Upper lobe of right lung (tissue), 1 donor: ENCODE results near the gene FGGY. TPM values are rescaled to one million over a fixed set of nuclear protein-coding genes. Genes with fewer than 3 reads are reported as not detected.
"Not testable (repeated sequence)": the region's sequence is repeated elsewhere in the genome, so short reads cannot be mapped to it uniquely, and the experiment has no call there.

Experiments used
- ATAC-seq: fragments of 200-7000 bp; cut with Tn5 transposase; one replicate; pipeline ENCODE4 v1.9.1; 2020; ENCODE audit warnings: mild to moderate bottlenecking, moderate library complexity
- DNase-seq: peaks from one replicate; pipeline ENCODE4 v3.0.0-alpha.2; 2020
- H3K27ac ChIP-seq: fragments of 200-600 bp; one replicate; pipeline ENCODE4 v1.8.0; 2022
- H3K27me3 ChIP-seq: fragments of 200-600 bp; one replicate; pipeline ENCODE4 v1.8.0; 2022; ENCODE audit warnings: mild to moderate bottlenecking
- H3K36me3 ChIP-seq: fragments of 200-600 bp; one replicate; pipeline ENCODE4 v1.8.0; 2022
- H3K4me1 ChIP-seq: fragments of 200-600 bp; one replicate; pipeline ENCODE4 v1.8.0; 2022
- H3K4me3 ChIP-seq: fragments of 200-600 bp; one replicate; pipeline ENCODE4 v1.8.0; 2022; ENCODE audit warnings: mild to moderate bottlenecking
- H3K9me3 ChIP-seq: fragments of 200-600 bp; one replicate; pipeline ENCODE4 v1.8.0; 2022
- intact Hi-C: fragments of 100-400 bp; cut with DNase I; formaldehyde crosslinking; loops from one replicate; pipeline ENCODE4 v1.11.0; 2022
- total RNA-seq: library from RNA; stranded (reverse); fragmentation: NEBNext Ultra II Directional; extraction: Animal tissue kit (Norgen Biotek cat#: 25700); gene quantifications from one replicate; pipeline ENCODE4 v1.2.1, GENCODE V29; 2021
- TF ChIP-seq, protein P1 (sequence below): fragments of 200-600 bp; IDR thresholded peaks from one replicate; pipeline ENCODE4 v1.8.0; 2022; ENCODE audit warnings: antibody characterized with exemption
- donor health status: DM: no; HTN: yes; CAD: no; lungs with severe emphysema.

FGGY gene
- total RNA-seq, 1 donor from 2014 or later, result 39.2 TPM

DNA sequence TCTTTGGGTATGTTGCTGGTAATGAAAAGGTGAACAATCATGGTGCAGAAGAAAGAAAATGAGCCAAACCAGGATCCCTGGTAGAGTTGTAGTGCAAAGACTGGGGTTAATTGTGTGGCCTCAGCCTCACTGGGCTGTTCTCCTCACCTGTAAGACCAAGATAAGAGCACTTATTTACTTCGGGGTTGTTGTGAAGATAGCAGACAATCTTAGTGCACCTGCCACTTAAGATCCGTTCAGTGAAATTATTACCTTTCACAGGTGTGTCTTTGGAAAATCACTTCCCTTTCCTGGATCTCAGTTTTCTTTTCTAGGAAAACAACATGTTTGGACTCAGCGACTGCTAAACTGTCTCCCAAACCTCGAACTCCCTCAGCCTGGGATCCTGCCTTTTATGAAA, 1.3 kb upstream of the FGGY start:
- no peak for ATAC-seq
- intact Hi-C loops, result no loop called here

DNA sequence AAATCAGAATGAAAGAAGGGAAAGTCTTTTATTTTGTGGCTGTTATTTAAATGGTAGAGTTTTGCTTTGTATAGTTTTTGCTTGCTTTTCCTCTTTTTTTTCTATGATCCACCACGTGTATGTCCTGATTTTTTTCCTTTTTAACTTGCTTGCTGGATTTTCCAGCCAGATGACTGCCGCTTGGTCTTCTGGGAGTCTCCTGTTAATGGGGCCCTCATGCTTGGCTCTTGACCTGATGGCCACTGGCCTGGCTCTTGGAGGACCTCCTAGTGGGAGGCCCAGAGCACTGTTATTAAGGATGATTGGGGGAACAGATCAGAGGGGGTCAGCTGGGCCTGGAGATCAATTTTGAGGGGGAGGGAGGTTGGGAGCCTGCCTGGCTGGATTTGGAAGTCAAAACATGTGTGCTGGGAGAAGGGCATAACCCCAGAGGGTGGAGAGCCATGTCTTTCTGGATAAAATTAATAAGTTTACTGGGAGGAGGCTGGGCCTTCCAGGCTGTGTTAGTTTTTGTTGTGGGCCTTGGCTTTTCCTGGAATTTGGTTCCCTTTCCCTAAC, 1.2 kb downstream of the FGGY start:
- TF ChIP-seq, protein P1, sequence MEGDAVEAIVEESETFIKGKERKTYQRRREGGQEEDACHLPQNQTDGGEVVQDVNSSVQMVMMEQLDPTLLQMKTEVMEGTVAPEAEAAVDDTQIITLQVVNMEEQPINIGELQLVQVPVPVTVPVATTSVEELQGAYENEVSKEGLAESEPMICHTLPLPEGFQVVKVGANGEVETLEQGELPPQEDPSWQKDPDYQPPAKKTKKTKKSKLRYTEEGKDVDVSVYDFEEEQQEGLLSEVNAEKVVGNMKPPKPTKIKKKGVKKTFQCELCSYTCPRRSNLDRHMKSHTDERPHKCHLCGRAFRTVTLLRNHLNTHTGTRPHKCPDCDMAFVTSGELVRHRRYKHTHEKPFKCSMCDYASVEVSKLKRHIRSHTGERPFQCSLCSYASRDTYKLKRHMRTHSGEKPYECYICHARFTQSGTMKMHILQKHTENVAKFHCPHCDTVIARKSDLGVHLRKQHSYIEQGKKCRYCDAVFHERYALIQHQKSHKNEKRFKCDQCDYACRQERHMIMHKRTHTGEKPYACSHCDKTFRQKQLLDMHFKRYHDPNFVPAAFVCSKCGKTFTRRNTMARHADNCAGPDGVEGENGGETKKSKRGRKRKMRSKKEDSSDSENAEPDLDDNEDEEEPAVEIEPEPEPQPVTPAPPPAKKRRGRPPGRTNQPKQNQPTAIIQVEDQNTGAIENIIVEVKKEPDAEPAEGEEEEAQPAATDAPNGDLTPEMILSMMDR, result no peak
- H3K27me3 ChIP-seq, result no peaks in the 10 kb centered on the region
- H3K36me3 ChIP-seq, result no peaks in the 10 kb centered on the region
- DNase-seq, result no peak
- peak overlapping the region; percentile 96 for H3K27ac ChIP-seq
- ATAC-seq, result no peak
- intact Hi-C loops, result no loop called here
- H3K4me1 ChIP-seq, result peaks cover 19% of the 10 kb centered on the region
- H3K9me3 ChIP-seq, result no peaks in the 10 kb centered on the region
- no peak overlapping the region for H3K4me3 ChIP-seq

More for the DNA sequence above, 1.3 kb upstream of the FGGY start:
- Histone ChIP-seq H3K9me3 (no peaks in the 10 kb centered on the region), H3K27me3 (no peaks in the 10 kb centered on the region), H3K36me3 (no peaks in the 10 kb centered on the region), H3K4me1 (peaks cover 34% of the 10 kb centered on the region), H3K4me3 (peak overlapping the region; percentile 54), H3K27ac (peak overlapping the region; percentile 96)
- no peak for DNase-seq
- TF ChIP-seq, protein P1, result no peak

DNA sequence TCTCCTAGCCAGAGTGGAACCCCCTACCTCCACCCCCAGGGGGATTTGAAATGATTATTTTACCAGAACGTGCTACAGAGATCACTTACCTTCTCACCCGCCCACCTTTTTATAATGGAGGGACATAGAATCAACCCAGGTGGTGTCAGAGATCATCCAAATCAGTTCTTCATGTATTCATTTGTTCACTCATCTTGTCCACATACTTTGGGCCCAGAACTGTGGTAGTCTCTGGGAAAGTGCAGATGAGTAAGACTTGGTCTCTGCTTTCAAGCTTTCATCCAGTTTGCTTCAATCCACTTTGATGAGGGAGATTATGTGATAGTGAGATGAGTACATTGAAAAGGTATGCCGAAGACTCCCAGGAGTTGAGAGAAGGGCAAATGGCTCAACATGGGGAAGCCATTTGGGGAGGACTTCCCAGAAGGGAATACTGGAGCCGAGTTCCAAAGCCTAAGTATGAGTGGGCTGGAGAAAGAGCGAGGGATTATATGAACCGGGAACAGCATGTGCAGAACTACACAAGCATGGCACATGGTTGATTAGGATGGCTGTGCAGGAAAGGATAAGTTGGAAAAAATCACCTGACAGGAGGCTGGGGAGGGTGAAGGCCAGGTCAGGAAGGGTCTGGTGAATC, 1.9 kb downstream of the FGGY start:
- intact Hi-C loops, result no loop called here
- no peaks in the 10 kb centered on the region for H3K9me3 ChIP-seq
- TF ChIP-seq, protein P1, result no peak
- ATAC-seq, result no peak
- no peak overlapping the region for H3K27ac ChIP-seq
- DNase-seq, result no peak
- H3K4me3 ChIP-seq, result no peak overlapping the region
- H3K27me3 ChIP-seq, result no peaks in the 10 kb centered on the region
- peaks cover 17% of the 10 kb centered on the region for H3K4me1 ChIP-seq
- no peaks in the 10 kb centered on the region for H3K36me3 ChIP-seq

DNA sequence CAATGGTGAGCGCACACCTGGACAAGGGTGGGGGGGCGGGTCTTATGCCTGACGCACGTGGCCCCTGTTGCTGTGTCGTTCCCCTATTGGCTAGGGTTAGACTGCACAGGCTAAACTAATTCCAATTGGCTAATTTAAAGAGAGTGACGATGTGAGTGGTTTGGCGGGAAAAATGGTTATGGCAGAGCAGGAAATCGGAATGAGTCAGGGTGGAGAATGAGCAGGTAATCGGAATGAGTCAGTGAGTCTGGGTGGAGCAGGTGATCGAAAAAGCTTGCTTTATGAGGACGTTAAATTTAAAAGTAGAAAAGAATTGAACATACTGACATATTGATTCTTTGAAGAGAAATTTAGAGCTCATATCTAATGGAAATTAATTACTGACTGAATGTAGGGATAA, 2.8 kb downstream of the FGGY start:
- H3K36me3 ChIP-seq, intact Hi-C loops, DNase-seq, H3K27ac ChIP-seq, H3K4me3 ChIP-seq, H3K9me3 ChIP-seq, ATAC-seq, H3K27me3 ChIP-seq: not testable (repeated sequence)
- peaks cover 17% of the 10 kb centered on the region for H3K4me1 ChIP-seq

DNA sequence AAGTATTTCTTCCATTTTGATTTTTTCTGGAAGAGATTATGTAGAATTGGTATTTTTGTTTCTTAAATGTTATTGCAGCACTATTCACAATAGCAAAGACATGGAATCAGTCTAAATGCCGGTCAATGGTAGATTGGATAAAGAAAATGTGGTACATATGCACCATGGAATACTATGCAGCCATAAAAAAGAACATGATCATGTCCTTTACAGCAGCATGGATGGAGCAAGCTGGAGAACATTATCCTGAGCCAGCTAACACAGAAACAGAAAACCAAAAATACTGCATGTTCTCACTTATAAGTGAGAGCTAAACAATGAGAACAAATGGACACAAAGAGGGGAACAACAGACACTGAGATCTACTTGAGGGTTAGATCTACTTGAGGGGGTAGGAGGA, 5.4 kb downstream of the FGGY start:
- H3K27me3 ChIP-seq, result no peaks in the 10 kb centered on the region
- H3K9me3 ChIP-seq, result no peaks in the 10 kb centered on the region
- DNase-seq (no peak), ATAC-seq (no peak)
- H3K4me3 ChIP-seq, result no peak overlapping the region
- H3K36me3 ChIP-seq, result no peaks in the 10 kb centered on the region
- TF ChIP-seq, protein P1, result no peak
- no peak overlapping the region for H3K27ac ChIP-seq
- intact Hi-C loops, result no loop called here
- H3K4me1 ChIP-seq, result peaks cover 9% of the 10 kb centered on the region

DNA sequence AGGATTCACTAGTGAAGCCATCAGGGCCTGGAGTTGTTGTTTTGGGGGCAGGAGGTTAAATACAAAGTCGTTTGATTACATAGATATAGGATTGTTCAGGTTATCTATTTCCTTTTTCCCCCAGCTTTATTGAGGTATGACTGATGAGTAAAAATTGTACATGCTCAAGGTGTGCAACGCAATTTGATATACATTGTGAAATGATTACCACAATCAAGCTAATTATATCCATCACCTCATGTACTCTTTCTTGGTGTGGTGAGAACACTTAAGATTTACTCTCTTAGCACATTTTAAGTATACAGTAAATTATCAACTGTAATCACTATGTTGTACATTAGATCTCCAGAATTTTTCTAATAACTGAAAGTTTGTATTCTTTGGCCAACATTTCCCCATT, 6.0 kb downstream of the FGGY start:
- intact Hi-C loops, result no loop called here
- H3K4me3 ChIP-seq, result no peak overlapping the region
- H3K36me3 ChIP-seq, result no peaks in the 10 kb centered on the region
- H3K4me1 ChIP-seq, result peaks cover 9% of the 10 kb centered on the region
- ATAC-seq (no peak), DNase-seq (no peak)
- no peaks in the 10 kb centered on the region for H3K9me3 ChIP-seq
- H3K27me3 ChIP-seq, result no peaks in the 10 kb centered on the region
- H3K27ac ChIP-seq, result no peak overlapping the region
- TF ChIP-seq, protein P1, result no peak
